Heart right ventricle (tissue), 16 donors: ENCODE measurements around the gene RCAN2. TPM values are rescaled to one million over a fixed set of nuclear protein-coding genes. Genes with fewer than 3 reads are reported as not detected.
A peak's percentile ranks its signal among the peaks of the same experiment; 100 is the strongest.

ENCODE experiments used
- ATAC-seq, 8 donors: fragments of 200-7000 bp; cut with Tn5 transposase; one replicate each; pipeline ENCODE4 v1.9.1; 2020; ENCODE audit warnings: mild to moderate bottlenecking in 8 of 8, moderate library complexity in 8 of 8, moderate number of reproducible peaks in 1 of 8
- DNase-seq, 2 donors: peaks; one replicate each; pipeline ENCODE4 v3.0.0-alpha.2; 2020
- H3K27ac ChIP-seq, 10 donors: fragments of 200-600 bp; sonication (generic) in 2 of 10; one replicate each; pipeline versions ENCODE4 v1.5.0 to v1.8.0; 2020 to 2022; ENCODE audit warnings: mild to moderate bottlenecking in 3 of 10
- H3K27me3 ChIP-seq, 7 donors: fragments of 200-600 bp; one replicate each; pipeline ENCODE4 v1.8.0; 2021 to 2022; ENCODE audit warnings: mild to moderate bottlenecking in 2 of 7
- H3K36me3 ChIP-seq, 9 donors: fragments of 200-600 bp; sonication (generic) in 1 of 9; one replicate each; pipeline versions ENCODE4 v1.5.0 to v1.8.0; 2020 to 2022; ENCODE audit warnings: mild to moderate bottlenecking in 2 of 9
- H3K4me1 ChIP-seq, 9 donors: fragments of 200-600 bp; sonication (generic) in 1 of 9; one replicate each; pipeline versions ENCODE4 v1.5.0 to v1.8.0; 2020 to 2022; ENCODE audit warnings: mild to moderate bottlenecking in 4 of 9
- H3K4me3 ChIP-seq, 10 donors: fragments of 200-600 bp; sonication (generic) in 2 of 10; one replicate each; pipeline versions ENCODE4 v1.5.0 to v1.8.0; 2020 to 2022; ENCODE audit warnings: mild to moderate bottlenecking in 7 of 10, moderate library complexity in 2 of 10
- H3K9me3 ChIP-seq, 11 donors: fragments of 200-600 bp in 10 of 11; sonication (generic) in 2 of 11; one replicate each; pipeline versions ENCODE4 v1.5.0 to v1.8.0; 2013 to 2022; ENCODE audit warnings: mild to moderate bottlenecking in 2 of 11, control low read depth in 1 of 11, moderate library complexity in 1 of 11
- WGBS, 2 donors: extraction: QIAGEN DNeasy Blood & Tissue Kit; methylation state at CpG; one replicate each; pipeline ENCODE4 v1.1.7; 2013; ENCODE audit warnings: inconsistent platforms in 1 of 2; 5-methylcytosine and 5-hydroxymethylcytosine counted together
- intact Hi-C, 10 donors: fragments of 100-400 bp; cut with DNase I; formaldehyde crosslinking; loops; one replicate each; pipeline versions ENCODE4 v1.11.1 to v1.14.2; 2022
- polyA plus RNA-seq, 2 donors: library from polyadenylated mRNA; stranded (reverse); fragments of 200-250 nt; gene quantifications; one replicate each; pipeline ENCODE4 v1.2.3, GENCODE V29; 2013
- total RNA-seq, 10 donors: library from RNA; stranded (reverse); fragmentation: NEBNext Ultra II Directional in 3 of 10; extraction: Animal tissue kit (Norgen Biotek cat#: 25700) in 3 of 10; gene quantifications; one replicate each; pipeline versions ENCODE4 v1.2.1 to v1.2.4, GENCODE V29; 2021 to 2023
- TF ChIP-seq, protein P1 (sequence below), 9 donors: fragments of 200-600 bp; sonication (generic) in 2 of 9; IDR thresholded peaks; one replicate each; pipeline versions ENCODE4 v1.5.0 to v1.8.0; 2021 to 2022; ENCODE audit warnings: antibody characterized with exemption in 9 of 9, mild to moderate bottlenecking in 5 of 9, moderate library complexity in 1 of 9
- donor health status: Arrhythmogenic right ventricular cardiomyopathy.
- donor health status: ischemic (EF 13 %, LVEDD 7.1; RV severe dilation, severe dysfunction).
- donor health status: healthy with polysubstance abuse.
- donor health status: DM: no; HTN: yes; CAD: no.
- donor health status: DM: no; HTN: no; CAD: no.
- donor health status: ischemic (EF 25% LVEDD 6.9; RV normal size, moderate dysfunction).
- donor health status: ischemic (EF 25% LVEDD 5.7; RV mildly dilated, moderate dysfunction).
- donor health status: healthy.
- donor health status: DM: yes; HTN: yes; CAD: no.
- donor health status: Ischemic cardiomyopathy.
- donor health status: ischemic (EF 35%, LVEDD 5.7; RV mildly dilated, moderate dysfunction).
- donor health status: nonischemic (EF 11% LVEDD 7.7; RV severe dilation, severe dysfunction).
- donor health status: DM: yes; HTN: yes; CAD: no.
- donor health status: PGD.
- donor health status: ischemic (EF 29% LVEDD 5.4; RV normal size, mild dysfunction).
- donor health status: nonischemic (EF 23%, LVEDD 6.1; RV moderate dilation, normal function).

The RCAN2 gene
- total and polyA plus RNA-seq, 12 donors: 51.0 to 352 (median 298) TPM

DNA sequence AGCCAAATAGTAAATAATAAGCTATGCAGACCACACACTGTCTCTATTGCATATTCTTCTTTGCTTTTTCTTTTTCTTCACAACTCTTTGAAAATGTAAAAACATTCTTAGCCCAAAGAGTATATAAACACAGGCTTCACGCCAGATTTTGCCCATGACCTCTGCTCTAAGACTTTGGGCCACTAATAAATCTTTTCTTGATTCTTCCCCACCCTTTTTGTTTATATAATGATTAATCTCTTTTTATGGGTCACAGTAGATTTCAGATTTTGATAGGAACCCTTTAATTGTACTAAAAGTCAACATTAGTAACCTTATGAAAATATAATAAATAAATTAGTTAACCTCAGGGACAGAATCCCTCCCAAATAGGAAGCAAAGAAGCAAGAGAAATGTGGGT is 304.7 kb downstream of the RCAN2 start:
- Histone ChIP-seq H3K4me1 (peaks cover 0 to 18% (median 8%) of the 10 kb centered on the region in 9 donors), H3K9me3 (no peaks in the 10 kb centered on the region), H3K27me3 (no peaks in the 10 kb centered on the region), H3K4me3 (no peak overlapping the region), H3K27ac (no peak overlapping the region), H3K36me3 (no peaks in the 10 kb centered on the region)
- 86 to 97% methylated on average over 1 of the region's 1 CpG for WGBS, 2 donors
- DNase-seq (no peak), ATAC-seq (no peak)
- TF ChIP-seq, protein P1, sequence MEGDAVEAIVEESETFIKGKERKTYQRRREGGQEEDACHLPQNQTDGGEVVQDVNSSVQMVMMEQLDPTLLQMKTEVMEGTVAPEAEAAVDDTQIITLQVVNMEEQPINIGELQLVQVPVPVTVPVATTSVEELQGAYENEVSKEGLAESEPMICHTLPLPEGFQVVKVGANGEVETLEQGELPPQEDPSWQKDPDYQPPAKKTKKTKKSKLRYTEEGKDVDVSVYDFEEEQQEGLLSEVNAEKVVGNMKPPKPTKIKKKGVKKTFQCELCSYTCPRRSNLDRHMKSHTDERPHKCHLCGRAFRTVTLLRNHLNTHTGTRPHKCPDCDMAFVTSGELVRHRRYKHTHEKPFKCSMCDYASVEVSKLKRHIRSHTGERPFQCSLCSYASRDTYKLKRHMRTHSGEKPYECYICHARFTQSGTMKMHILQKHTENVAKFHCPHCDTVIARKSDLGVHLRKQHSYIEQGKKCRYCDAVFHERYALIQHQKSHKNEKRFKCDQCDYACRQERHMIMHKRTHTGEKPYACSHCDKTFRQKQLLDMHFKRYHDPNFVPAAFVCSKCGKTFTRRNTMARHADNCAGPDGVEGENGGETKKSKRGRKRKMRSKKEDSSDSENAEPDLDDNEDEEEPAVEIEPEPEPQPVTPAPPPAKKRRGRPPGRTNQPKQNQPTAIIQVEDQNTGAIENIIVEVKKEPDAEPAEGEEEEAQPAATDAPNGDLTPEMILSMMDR (IDR thresholded peaks at IDR 0.05): no peak
- intact Hi-C loops: no loop called here

DNA sequence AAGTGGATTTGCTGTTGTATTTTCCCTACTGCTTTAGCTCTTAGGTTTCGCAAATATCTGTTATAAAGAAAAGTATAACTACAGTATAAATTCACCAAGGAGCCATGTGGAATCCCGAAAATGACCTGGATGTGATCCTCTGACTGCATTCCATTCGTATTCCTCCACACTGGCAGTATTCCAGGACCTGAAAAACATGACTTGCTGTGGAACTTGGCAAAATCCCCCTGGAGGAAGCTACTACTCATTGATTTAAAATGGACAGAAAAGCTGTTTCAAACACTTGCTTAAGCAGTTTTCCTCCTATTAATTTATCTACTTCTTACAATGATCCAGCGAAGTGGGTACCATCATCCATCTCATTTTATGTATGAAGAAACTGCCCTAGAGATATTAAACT is 307.1 kb downstream of the RCAN2 start:
- DNase-seq (no peak), ATAC-seq (peak in 1 of 8 donors; percentile 27)
- H3K27ac ChIP-seq: peak overlapping the region in 1 of 10 donors; percentile 1
- H3K27me3 ChIP-seq: no peaks in the 10 kb centered on the region
- no peaks in the 10 kb centered on the region for H3K36me3 ChIP-seq
- TF ChIP-seq, protein P1 (IDR thresholded peaks at IDR 0.05): peak in 2 of 9 donors; percentile 7 to 11
- WGBS, 2 donors: 45 to 55% methylated on average over 4 of the region's 4 CpGs
- no peak overlapping the region for H3K4me3 ChIP-seq
- peaks cover 0 to 14% (median 7%) of the 10 kb centered on the region in 9 donors for H3K4me1 ChIP-seq
- intact Hi-C loops: no loop called here
- H3K9me3 ChIP-seq: no peaks in the 10 kb centered on the region

DNA sequence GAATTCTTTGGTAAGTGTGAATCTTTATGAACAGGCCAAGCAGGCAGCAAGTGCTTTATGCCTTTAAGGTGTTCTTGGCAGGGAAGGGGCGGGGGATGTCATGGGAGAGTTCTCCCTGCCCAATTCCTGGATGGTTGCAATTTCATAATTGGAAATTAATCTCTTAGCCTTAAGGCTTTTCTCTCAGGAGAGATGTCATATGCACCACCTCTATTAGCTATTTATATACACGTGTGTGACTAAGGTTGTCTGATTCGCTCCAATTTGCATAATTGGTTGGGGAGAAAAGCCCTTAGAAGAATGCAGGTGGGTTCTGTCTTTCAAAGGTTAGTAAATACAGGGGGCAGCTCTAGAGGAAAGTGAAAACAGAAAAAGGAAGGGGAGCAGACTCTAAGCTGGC is 315.3 kb downstream of the RCAN2 start:
- WGBS, 2 donors: 73 to 77% methylated on average over 3 of the region's 3 CpGs
- TF ChIP-seq, protein P1 (IDR thresholded peaks at IDR 0.05): no peak
- ATAC-seq: no peak
- H3K4me1 ChIP-seq: peaks cover 0 to 6% (median 0%) of the 10 kb centered on the region in 9 donors
- no peak overlapping the region for H3K4me3 ChIP-seq
- no peaks in the 10 kb centered on the region for H3K36me3 ChIP-seq
- peaks cover 0 to 6% (median 0%) of the 10 kb centered on the region in 7 donors for H3K27me3 ChIP-seq
- no peak for DNase-seq
- H3K9me3 ChIP-seq: no peaks in the 10 kb centered on the region
- intact Hi-C loops: no loop called here
- H3K27ac ChIP-seq: no peak overlapping the region

DNA sequence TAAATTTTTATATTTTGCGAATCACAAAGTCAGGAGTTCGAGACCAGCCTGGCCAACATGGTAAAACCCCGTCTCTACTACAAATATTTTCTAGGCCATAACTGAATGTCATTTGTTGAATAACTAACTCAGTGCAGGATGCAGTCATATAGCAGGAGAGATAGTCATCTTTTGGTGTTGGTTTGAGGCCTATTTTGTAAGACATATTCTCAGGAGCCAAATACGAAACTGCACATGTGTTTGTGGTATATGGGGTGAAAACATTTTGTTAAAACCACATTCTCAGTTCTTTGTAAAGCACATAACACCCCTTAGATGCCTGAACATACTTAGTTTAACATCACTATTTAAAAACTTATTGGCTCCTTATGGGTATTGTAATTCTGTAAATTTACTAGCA is 315.8 kb downstream of the RCAN2 start:
- H3K4me1 ChIP-seq: peaks cover 0 to 11% (median 3%) of the 10 kb centered on the region in 9 donors
- no peaks in the 10 kb centered on the region for H3K36me3 ChIP-seq
- ATAC-seq: no peak
- no peak for DNase-seq
- peaks cover 0 to 12% (median 4%) of the 10 kb centered on the region in 7 donors for H3K27me3 ChIP-seq
- TF ChIP-seq, protein P1 (IDR thresholded peaks at IDR 0.05): no peak
- WGBS, 2 donors: 89 to 95% methylated on average over 4 of the region's 4 CpGs
- intact Hi-C loops: no loop called here
- no peak overlapping the region for H3K4me3 ChIP-seq
- H3K27ac ChIP-seq: no peak overlapping the region
- H3K9me3 ChIP-seq: no peaks in the 10 kb centered on the region
